ENCODE data around the gene DALRD3. TPM values are rescaled to one million over a fixed set of nuclear protein-coding genes. Genes with fewer than 3 reads are reported as not detected.

Gene DALRD3, protein sequence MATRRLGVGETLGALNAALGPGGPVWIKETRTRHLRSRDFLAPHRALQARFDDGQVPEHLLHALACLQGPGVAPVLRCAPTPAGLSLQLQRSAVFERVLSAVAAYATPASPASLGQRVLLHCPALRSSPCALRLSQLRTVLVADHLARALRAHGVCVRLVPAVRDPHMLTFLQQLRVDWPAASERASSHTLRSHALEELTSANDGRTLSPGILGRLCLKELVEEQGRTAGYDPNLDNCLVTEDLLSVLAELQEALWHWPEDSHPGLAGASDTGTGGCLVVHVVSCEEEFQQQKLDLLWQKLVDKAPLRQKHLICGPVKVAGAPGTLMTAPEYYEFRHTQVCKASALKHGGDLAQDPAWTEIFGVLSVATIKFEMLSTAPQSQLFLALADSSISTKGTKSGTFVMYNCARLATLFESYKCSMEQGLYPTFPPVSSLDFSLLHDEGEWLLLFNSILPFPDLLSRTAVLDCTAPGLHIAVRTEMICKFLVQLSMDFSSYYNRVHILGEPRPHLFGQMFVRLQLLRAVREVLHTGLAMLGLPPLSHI
- 51.6 and 64.6 TPM in 2 replicates for total RNA-seq (2014; rRNA removed; shearing (Covaris generic))
- 49.0 and 49.1 TPM in 2 replicates for polyA plus RNA-seq (2015; cell fraction: cytosol; rRNA removed)
- 110 and 123 TPM in 2 replicates for polyA plus RNA-seq (2015; cell fraction: nucleus; rRNA removed)

DNA sequence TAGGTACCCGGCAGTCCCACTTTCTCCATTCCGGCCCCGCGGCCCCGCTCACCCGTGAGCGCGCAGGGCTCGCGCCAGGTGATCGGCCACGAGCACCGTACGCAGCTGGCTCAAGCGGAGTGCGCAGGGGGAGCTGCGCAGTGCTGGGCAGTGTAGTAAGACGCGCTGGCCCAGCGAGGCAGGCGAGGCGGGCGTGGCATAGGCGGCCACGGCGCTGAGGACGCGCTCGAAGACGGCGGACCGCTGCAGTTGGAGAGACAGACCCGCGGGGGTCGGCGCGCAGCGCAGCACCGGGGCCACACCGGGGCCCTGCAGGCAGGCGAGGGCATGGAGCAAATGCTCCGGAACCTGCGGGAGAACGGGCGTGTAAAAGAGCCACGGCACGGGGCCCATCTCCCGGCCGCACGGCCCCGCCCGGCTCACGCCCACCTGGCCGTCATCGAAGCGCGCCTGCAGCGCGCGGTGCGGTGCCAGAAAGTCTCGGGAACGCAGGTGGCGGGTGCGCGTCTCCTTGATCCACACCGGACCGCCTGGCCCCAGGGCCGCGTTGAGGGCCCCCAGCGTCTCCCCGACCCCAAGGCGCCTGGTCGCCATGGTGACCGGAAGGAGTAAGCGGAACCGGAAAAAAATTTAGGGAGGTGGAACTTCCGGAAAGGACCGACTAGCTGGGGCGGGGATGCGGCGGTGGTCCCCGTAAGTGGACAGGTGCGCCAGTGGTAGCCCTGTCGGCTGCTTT lies at the start of gene DALRD3:
Gene DALRD3 (minus strand): TSS at position 610 of the 736 bp plus-strand sequence. CDS start 16 bp downstream, at position 594.
- peak; percentile 71 for DNase-seq (ENCODE audit: low read depth)

DNA sequence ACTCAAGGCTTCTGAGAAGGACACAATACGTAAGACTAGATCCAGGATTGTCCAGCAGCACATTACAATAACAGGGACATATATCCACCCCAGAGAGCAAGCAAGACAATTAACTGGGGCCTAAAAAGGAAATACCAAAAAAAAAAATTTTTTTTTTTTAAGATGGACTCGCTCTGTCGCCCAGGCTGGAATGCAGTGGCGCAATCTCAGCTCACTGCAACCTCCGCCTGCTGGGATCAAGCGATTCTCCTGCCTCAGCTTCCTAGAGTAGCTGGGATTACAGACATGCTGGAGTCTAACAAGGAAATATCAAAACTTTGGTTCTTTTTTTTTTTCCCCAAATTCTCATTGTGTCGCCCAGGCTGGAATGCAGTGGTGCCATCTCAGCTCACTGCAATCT lies 39.6 kb upstream of the DALRD3 start:
- no peak for DNase-seq (ENCODE audit: low read depth)

DNA sequence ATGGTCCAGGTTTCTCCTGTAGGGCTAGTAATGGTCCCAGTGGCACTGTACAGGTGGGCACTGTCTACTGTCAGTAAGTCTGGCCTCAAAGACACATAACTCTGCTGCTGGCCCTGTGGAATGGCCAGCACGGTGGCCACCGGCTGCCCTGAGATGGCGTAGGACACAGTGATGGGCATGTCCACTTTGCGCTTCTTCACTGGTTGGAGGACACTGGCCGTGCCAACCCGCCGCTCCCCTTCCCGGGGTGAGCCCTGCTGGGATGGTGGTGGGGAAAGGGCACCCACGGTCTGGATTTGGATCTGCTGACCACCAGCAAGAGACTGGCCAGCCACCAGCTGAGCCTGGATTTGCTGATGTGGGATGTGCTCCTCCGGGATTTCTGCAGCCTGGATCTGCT lies 38.9 kb upstream of the DALRD3 start:
- DNase-seq (ENCODE audit: low read depth) = no peak

DNA sequence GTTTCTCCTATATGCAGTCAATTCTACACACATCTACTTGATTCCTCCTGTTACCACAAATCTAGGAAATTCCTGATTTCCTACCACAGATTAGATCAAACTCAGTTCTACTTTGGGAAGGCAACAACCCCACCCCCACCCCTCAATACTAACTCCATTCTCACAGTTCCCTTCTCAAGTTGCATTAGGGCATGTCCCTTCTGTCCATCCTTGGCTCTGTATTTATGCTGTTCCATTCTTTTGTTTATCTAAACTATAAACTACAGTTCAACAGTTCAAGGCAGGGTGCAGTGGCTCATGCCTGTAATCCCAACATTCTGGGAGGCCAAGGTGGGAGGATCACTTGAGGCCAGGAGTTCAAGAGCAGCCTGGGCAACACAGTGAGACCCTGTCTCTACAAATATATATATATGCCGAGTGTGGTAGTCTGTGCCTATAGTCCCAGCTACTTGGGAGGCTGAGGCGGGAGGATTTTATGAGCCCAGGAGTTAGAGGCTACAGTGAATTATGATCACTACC lies 36.0 kb upstream of the DALRD3 start:
- DNase-seq (ENCODE audit: low read depth) = no peak

DNA sequence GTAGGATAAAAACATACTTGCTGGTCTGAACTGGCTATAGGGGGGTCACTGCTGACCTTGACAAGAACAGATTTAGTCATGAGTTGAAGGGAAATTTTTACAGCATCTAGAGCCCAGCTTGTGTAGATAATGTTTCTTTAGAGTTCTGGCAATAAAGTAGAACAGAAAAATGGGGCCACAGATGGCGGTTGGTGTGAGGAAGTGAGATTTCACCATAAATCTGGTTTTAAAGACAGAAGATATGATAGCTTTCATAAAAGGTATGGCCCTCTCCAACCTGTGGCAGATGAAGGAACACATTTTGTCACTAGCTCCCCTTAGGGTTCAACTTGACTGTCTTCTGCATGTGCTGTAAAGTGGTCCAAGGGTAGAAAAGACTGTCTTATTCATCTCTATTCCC lies 35.2 kb upstream of the DALRD3 start:
- DNase-seq (ENCODE audit: low read depth) = no peak

DNA sequence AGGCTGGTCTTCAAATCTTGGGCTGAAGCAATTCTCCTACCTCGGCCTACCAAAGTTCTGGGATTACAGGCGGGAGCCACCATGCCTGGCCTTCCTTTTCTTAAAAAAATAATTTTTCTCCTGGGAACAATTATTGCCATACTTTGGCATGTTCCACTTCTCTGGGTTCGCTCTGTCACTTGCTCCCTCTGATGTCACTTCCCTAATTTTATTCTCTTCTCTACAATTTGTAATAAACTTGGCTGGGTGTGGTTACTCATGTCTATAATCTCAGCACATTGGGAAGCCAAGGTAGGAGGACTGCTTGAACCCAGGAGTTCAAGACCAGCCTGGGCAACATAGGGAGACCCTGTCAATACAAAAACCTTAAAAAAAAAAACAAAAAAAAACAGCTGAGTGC lies 16.9 kb upstream of the DALRD3 start:
- no peak for DNase-seq (ENCODE audit: low read depth)

DNA sequence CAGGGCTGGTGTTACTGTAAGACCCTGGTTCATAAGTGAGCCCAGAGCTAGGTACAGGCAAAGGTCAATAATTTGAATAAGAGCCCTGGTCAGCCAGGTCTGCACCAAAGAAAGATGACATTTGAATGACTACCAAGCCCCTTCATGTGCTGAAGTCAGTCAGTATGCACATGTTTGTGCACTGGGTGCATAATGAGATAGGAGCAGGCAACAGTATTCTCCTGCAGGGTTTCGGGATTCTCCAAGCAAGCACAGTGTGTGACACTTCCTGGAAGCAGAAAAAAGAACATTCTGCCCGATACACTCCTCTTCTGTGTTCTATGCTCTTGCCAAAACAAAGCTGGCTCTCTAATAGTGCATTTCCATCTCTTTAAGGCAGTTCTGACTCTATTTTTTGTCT lies 16.3 kb upstream of the DALRD3 start:
- DNase-seq (ENCODE audit: low read depth) = no peak

DNA sequence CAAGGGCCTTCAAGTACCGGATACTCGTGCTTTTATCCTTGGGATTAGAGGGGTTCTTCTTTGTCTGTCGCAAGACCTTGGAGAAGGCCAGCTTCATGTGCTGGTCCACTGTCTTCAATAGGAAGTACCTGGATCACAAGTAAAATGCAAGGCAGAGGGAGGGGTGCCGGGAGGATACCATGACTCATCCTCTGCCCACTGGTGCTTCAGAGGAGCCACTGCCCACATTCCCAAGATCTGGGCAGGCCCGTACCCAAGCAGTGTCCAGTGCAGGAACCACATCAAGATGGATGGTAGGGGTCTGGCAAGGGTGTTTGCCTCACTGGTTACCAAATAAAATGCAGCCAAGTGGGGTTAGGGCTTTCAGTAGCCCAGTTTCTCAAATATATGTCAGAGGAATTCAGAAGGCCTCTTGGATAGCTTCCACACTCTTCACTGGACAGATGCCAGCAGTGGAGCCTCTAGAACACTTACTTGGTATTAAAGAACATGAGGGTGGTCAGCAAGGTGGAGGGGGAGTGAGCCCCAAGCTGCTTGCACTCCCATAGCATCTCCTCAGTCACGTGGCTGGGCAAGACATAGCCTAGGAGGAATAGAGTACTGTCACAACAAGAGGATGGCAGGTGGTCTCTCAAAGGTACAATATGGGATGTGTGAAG lies 14.4 kb upstream of the DALRD3 start:
- no peak for DNase-seq (ENCODE audit: low read depth)

DNA sequence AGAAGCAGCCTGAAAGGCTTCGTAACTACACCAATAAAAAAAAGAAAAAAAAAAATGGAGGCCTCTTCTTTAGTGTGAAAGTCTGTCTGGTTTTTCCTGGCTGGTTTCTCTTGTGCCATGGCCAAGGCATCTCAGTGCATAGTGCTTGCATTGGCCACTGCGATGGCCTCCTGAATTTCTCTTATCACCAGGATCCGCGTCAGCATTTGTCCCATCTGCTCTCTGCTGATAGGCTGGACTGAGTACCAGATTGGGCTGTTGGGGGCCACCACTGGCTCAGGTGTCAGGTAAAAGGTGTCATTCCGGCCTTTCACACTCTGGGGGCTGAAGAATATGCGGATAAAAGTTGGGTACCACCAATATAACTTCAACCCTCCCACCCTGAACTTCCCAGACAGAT lies 11.9 kb upstream of the DALRD3 start:
- DNase-seq (ENCODE audit: low read depth) = no peak

DNA sequence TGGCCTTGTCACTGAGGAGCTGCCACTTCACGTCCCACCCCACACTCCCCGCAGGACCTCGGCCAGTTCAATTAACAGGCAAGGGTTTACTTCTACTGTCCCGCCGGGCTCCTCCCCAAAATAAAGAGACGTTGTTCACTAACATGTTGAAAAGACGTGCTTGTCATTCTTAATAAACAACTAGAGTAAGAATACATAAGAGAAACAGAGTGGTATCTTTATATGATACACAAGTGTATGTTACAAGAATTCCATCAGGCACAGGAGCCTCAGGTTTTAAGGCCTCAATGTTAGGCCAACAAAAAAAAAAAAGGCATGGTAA lies 11.1 kb upstream of the DALRD3 start:
- DNase-seq (ENCODE audit: low read depth) = no peak

DNA sequence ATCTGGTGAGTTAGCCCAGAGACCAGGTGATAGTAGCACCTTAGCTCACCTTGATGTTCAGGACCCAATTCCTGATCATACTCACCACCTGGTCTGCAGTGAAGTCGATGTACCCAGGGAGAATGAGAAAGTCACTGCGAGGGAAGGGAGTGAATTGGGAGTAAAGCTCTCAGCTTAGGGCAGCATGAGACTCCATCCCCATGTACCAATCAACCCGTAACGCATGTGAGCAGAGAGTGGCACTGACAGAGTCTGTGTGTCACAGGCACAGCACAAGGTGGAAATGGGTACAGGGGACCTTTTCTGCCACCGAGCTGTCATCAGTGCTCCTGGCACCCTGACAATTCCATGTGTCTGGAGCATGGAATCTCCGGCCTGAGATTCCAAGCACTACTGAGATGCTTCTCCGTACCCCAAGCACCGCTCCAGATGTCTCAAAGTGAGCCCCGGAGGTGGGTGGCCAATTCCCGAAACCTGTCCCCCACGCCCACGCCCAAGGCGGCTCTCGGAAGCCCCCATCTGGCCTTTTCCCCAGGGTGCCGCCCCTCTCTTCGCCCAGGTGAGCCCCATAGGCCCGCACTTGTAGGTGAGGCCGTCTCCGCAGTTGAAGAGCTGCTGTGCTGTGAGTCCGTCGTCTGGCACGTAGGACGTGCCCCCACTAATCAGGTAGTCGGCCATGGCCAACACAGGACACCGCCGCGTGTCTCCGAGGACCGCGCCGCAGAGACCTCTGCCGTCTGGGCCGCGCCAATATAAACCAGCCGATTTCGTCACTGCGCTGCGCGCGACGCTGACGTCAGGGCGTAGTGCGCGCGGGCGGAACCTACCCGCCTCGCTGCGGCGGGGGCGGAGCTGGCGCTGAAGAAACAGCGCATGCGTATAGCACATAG lies 10.5 kb upstream of the DALRD3 start, which contains the start of gene IMPDH2:
Gene IMPDH2 (minus strand): TSS at position 726 of the 890 bp plus-strand sequence. CDS start 48 bp downstream, at position 678.
- DNase-seq (ENCODE audit: low read depth) = peak; percentile 89

DNA sequence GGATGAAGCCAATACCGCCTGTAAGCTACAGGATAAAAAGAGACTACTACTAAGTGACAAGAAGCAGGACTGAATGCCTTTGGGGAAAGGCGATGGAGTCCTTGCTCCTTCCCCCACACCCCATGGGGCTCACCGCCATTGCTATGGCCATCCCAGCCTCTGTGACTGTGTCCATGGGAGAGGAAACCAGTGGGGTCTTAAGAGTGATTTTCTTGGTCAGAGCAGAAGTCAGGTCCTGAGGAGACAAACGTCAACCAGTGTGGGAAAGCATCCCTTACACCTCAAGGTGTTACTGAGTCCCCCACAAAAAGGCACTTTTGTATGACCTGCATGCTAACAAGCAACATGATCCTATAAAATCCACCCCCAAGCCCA lies 9.9 kb upstream of the DALRD3 start:
- no peak for DNase-seq (ENCODE audit: low read depth)

DNA sequence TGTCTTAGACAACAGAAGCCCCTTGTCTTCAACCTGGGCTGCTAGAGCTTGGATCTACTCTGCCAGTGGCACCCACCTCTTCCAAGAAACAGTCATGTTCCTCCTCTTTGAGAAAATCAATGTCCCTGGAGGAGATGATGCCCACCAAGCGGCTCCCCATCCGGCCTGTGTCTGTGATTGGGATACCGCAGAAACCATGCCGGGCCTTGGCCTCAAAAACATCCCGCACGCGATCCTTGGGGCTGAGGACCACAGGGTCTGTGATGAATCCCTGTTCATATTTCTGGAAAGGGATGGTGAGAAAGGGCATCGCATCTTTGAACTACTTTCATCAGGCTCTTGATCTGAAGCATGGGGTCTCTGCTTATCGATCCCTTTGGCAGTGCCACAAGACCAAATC lies 9.3 kb upstream of the DALRD3 start:
- no peak for DNase-seq (ENCODE audit: low read depth)

DNA sequence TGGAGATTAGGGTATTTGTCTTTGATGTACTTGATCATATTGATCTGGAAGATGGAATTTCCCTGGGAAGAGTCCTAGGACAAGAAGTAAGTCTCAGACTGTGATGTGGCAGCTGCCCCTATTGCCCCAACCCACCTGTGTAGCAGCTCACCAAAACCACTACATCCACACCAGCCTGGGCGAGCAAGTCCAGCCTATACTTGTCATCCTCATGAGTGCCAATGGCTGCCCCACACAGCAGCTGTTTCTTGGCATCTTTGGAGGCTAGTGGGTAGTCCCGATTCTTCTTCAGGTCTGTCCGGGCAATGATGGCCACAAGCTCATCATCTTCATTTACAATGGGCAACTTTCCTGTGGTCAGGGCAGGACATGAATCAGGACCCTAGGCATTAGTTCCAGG lies 8.2 kb upstream of the DALRD3 start:
- no peak for DNase-seq (ENCODE audit: low read depth)

DNA sequence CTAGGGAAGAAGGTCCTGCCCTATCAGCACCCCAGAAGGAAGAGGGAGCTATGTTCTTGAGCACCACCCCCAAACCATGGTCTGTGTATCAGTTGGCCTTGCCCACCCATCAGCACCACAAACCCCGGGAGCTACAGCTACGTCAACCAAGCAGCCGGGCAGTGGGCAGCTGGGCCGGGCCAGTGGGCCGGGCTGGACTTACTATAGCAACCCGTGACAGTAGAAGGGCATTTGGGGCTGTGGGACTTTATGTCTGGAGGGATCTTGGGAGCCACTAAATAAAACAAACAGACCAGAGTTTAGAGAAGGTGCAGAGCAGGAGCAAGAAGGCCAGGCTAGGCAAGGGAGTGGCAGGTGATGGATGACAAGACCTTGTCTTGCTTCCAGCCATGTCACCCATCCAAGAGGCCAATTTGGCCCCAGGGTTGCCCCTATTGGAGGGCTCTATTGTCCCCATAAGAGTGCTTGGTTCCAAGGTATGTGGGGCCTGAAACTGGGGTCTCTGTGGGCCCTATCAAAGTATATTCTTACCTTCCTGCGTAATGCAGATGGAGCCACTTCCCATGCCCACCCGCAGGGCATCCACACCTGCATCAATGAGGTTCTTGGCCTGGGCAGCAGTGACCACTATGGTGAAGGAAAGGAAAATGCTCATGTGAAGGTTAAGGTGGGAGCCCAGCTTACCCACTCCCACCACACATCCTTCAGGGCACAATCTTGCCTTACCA lies 7.6 kb upstream of the DALRD3 start:
- DNase-seq (ENCODE audit: low read depth) = no peak

DNA sequence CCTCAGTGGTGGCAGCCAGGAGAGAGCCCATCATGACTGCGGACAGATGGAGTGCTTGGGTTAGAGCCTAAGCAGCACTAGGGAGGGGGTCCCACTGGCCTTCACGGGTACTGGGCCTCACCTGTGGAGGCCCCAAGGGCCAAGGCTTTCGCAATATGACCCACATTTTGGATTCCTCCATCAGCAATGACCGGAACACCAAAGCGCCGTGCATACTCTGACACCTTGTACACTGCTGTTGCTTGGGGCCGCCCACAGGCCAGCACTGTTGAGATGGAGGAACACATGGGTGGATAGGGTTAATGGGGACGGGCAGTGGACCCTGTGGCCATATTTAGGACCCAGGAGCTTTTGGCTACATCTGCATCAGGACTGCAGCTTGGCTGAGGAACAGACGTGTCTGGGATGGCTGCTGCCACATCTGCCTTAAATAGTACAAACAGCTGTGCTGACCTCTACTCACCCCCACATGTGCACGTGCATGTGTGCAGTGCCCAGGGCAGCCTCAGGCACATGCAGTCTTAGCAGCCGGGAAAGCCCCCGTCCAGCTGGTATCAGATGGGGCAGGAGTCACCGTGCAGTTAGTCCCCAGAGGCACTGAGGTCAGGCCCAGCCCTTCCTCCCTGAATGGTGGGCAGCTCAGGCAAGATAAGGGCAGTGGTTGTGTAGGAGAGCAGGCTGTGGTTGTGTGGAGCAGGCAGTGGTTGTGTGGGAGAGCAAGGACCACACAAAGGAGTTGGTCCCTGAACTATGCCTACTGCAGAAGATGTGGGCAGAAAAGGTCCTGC lies 6.8 kb upstream of the DALRD3 start:
- DNase-seq (ENCODE audit: low read depth) = no peak

DNA sequence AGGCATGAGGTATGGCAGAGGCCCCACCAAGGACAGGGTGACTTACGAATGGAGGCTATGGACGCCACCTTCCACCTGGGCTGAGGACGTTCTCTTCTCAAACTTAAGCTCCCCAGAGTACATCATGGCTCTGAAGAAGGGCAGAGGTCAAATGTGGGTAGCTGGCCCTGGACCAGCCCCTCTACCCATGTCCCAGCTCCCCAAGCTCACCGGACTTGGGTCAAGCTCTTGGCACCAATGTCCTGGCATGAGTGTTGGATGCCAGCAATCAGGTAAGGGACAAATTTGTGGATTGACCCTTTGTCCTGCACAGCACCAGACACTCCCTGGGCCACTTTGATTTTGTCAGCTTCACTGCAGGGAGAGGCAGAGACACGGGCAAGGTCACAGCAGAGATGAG lies 6.1 kb upstream of the DALRD3 start:
- no peak for DNase-seq (ENCODE audit: low read depth)

DNA sequence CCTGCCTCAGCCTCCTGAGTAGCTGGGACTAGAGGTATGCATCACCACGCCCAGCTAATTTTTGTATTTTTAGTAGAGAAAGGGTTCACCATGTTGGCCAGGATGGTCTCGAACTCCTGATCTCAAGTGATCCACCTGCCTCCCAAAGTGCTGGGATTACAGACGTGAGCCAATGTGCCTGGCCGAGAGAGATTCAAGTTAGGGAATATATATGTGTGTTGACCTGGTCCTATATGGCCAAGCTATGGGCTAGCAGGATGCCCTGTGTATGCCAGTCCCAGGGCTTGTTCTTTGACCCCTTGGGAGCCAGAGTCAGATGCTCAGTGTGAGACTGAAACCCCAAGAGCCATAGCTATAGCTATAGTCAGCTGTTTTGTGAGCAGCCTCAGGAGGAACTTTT lies 5.4 kb upstream of the DALRD3 start:
- no peak for DNase-seq (ENCODE audit: low read depth)

DNA sequence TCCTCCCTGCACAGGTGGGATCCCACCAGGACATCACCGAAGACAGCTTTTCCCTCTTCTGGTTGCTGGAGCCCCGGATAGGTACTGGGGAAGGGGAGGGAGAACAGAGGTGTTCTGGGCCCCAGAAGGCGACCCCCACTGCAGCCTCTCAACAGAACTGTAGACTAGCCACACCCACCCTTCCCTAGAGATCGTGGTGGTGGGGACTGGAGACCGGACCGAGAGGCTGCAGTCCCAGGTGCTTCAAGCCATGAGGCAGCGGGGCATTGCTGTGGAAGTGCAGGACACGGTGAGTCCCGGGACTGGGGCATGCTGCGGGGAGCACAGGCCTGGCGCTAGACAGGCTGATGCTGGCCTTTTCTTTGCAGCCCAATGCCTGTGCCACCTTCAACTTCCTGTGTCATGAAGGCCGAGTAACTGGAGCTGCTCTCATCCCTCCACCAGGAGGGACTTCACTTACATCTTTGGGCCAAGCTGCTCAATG lies 4.3 kb upstream of the DALRD3 start:
- DNase-seq (ENCODE audit: low read depth) = peak; percentile 47

Data from HT1080 (cell line).